ENCODE data around the gene PCDHGA1.
A peak's percentile ranks its signal among the peaks of the same experiment; 100 is the strongest.

Gene PCDHGA1

DNA sequence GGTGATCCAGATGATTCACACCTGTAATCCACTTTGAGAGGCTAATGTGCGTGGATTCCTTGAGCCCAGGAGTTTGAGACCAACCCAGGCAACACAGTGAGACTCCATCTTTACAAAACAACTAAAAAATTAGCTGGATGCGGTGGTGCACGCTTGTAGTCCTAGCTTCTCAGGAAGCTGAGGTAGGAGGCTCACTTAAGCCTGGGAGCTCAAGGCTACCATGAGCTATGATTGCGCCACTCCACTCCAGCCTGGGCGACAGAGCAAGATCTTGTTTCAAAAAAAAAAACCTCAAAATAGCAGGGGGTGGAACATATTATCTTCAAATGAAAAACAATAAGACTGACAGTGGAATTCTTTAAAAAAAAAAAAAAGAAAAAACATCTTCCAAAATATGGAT is 217.6 kb downstream of the PCDHGA1 start:
- no peak for DNase-seq

GRCh38 chr5:141557681-141558136 is 227.4 kb downstream of the PCDHGA1 start:
- peak; percentile 65 for DNase-seq

GRCh38 chr5:141558150-141558549 is 227.8 kb downstream of the PCDHGA1 start:
- DNase-seq: no peak

DNA sequence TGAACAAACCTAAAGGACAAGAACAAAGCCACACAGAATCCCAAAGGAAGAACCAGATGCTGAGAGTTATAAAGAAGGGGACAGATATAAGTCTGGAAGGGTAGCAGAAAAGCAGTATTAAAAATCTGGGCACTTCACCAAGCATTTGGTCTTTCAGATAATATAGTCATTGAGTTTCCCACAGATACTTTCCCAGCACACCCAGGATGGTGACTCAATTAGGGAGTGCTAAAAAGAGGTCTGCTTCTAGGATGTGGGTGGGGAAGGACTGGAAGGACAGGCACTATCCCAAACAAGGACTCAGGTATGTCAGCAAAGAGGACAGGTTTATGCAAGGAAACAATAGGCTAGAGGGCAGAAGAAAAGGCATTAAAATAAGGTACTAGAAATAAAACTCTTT is 229.1 kb downstream of the PCDHGA1 start:
- DNase-seq: no peak

- no peak for DNase-seq
Measured at GRCh38 chr5:141560151-141560550, 229.8 kb downstream of the PCDHGA1 start.

- no peak for DNase-seq
Measured at GRCh38 chr5:141560725-141561483, 230.6 kb downstream of the PCDHGA1 start.

Measured in activated CD4-positive, alpha-beta T cell treated with anti-CD3 and anti-CD28 coated beads for 1 hour (primary cell).